WTC11 (cell line): ENCODE results near the gene PREP. TPM values are rescaled to one million over a fixed set of nuclear protein-coding genes. Genes with fewer than 3 reads are reported as not detected.

ENCODE experiments used
- ETV6 ChIP-seq: sonication (generic); formaldehyde crosslinking; IDR thresholded peaks from 2 replicates; pipeline ENCODE4 v1.8.1; 2022; ENCODE audit warnings: mild to moderate bottlenecking, missing genetic modification reagents
- FOXP1 ChIP-seq: sonication (generic); formaldehyde crosslinking; IDR thresholded peaks from 2 replicates; pipeline ENCODE4 v1.8.0; 2022; ENCODE audit warnings: missing genetic modification reagents, mild to moderate bottlenecking, moderate library complexity, borderline replicate concordance
- HMGA2 ChIP-seq: fragments of 250-450 bp; sonication (Bioruptor Pico); IDR thresholded peaks from 2 replicates; pipeline ENCODE4 v1.4.0; 2021; ENCODE audit warnings: mild to moderate bottlenecking, moderate library complexity
- MXD4 ChIP-seq: fragments of 250-450 bp; sonication (Bioruptor Pico); IDR thresholded peaks from 2 replicates; pipeline ENCODE4 v1.8.0; 2021; ENCODE audit warnings: mild to moderate bottlenecking, moderate library complexity, borderline replicate concordance
- NFATC4 ChIP-seq: fragments of 250-450 bp; sonication (Bioruptor Pico); IDR thresholded peaks from 2 replicates; pipeline ENCODE4 v1.9.0; 2021; ENCODE audit warnings: mild to moderate bottlenecking
- NFE2L1 ChIP-seq: sonication (generic); formaldehyde crosslinking; IDR thresholded peaks from 2 replicates; pipeline ENCODE4 v1.8.1; 2023; ENCODE audit warnings: missing genetic modification reagents
- OVOL2 ChIP-seq: fragments of 250-450 bp; sonication (Bioruptor Pico); IDR thresholded peaks from 2 replicates; pipeline ENCODE4 v1.9.0; 2021; ENCODE audit warnings: mild to moderate bottlenecking, borderline replicate concordance
- SP1 ChIP-seq: sonication (generic); formaldehyde crosslinking; conservative IDR thresholded peaks from 2 replicates; pipeline ENCODE4 v1.8.1; 2022; ENCODE audit warnings: missing genetic modification reagents
- TCF7 ChIP-seq: sonication (generic); formaldehyde crosslinking; IDR thresholded peaks from 2 replicates; pipeline ENCODE4 v1.8.0; 2022; ENCODE audit warnings: mild to moderate bottlenecking, low read depth, missing genetic modification reagents, moderate library complexity
- TEAD4 ChIP-seq: sonication (generic); formaldehyde crosslinking; IDR thresholded peaks from 2 replicates; pipeline ENCODE4 v1.8.0; 2022; ENCODE audit warnings: mild to moderate bottlenecking, missing genetic modification reagents
- TP53 ChIP-seq: sonication (generic); formaldehyde crosslinking; IDR thresholded peaks from 2 replicates; pipeline ENCODE4 v1.8.1; 2023; ENCODE audit warnings: mild to moderate bottlenecking, missing genetic modification reagents
- ZBTB21 ChIP-seq: sonication (generic); formaldehyde crosslinking; IDR thresholded peaks from 2 replicates; pipeline ENCODE4 v1.8.1; 2023; ENCODE audit warnings: mild to moderate bottlenecking, missing genetic modification reagents, borderline replicate concordance
- ZNF138 ChIP-seq: sonication (generic); formaldehyde crosslinking; conservative IDR thresholded peaks from 2 replicates; pipeline ENCODE4 v1.8.1; 2022; ENCODE audit warnings: mild to moderate bottlenecking, moderate library complexity, missing genetic modification reagents
- ZNF219 ChIP-seq: sonication (generic); formaldehyde crosslinking; IDR thresholded peaks from 2 replicates; pipeline ENCODE4 v1.8.0; 2023; ENCODE audit warnings: missing genetic modification reagents, mild to moderate bottlenecking, borderline replicate concordance
- ZNF263 ChIP-seq: sonication (generic); formaldehyde crosslinking; IDR thresholded peaks from 2 replicates; pipeline ENCODE4 v1.8.1; 2022; ENCODE audit warnings: low read depth, mild to moderate bottlenecking, moderate library complexity, missing genetic modification reagents
- ZNF416 ChIP-seq: fragments of 250-450 bp; sonication (Bioruptor Pico); IDR thresholded peaks from 2 replicates; pipeline ENCODE4 v1.9.0; 2021; ENCODE audit warnings: mild to moderate bottlenecking, inconsistent platforms
- ZNF671 ChIP-seq: fragments of 250-450 bp; sonication (Bioruptor Pico); IDR thresholded peaks from 2 replicates; pipeline ENCODE4 v1.8.0; 2021; ENCODE audit warnings: mild to moderate bottlenecking
- total RNA-seq: library from RNA; stranded (reverse); gene quantifications from 3 replicates; pipeline ENCODE4 v1.2.3, GENCODE V29; 2021
- TF ChIP-seq, protein P1 (sequence below): sonication (generic); formaldehyde crosslinking; IDR thresholded peaks from 2 replicates; pipeline ENCODE4 v1.8.0; 2022; ENCODE audit warnings: missing genetic modification reagents
- TF ChIP-seq, protein P2 (sequence below): sonication (generic); formaldehyde crosslinking; IDR thresholded peaks from 2 replicates; pipeline ENCODE4 v1.8.1; 2023; ENCODE audit warnings: mild to moderate bottlenecking, missing genetic modification reagents, moderate library complexity
- TF ChIP-seq, protein P3 (sequence below): fragments of 200-600 bp; IDR thresholded peaks from 2 replicates; pipeline ENCODE4 v1.8.0; 2022; ENCODE audit warnings: antibody characterized with exemption
- TF ChIP-seq, protein P4 (sequence below): fragments of 250-450 bp; sonication (Bioruptor Pico); IDR thresholded peaks from 2 replicates; pipeline ENCODE4 v2.1.2; 2022; ENCODE audit warnings: mild to moderate bottlenecking, moderate library complexity
- TF ChIP-seq, protein P5 (sequence below): sonication (generic); formaldehyde crosslinking; IDR thresholded peaks from 2 replicates; pipeline ENCODE4 v1.8.1; 2022; ENCODE audit warnings: low read depth, missing genetic modification reagents, borderline replicate concordance
- TF ChIP-seq, protein P6 (sequence below): fragments of 250-450 bp; sonication (Bioruptor Pico); IDR thresholded peaks from 2 replicates; pipeline ENCODE4 v1.9.0; 2021; ENCODE audit warnings: moderate library complexity, mild to moderate bottlenecking, inconsistent platforms, borderline replicate concordance
- TF ChIP-seq, protein P7 (sequence below): sonication (generic); formaldehyde crosslinking; IDR thresholded peaks from 2 replicates; pipeline ENCODE4 v1.8.0; 2022; ENCODE audit warnings: mild to moderate bottlenecking, missing genetic modification reagents
- TF ChIP-seq, protein P8 (sequence below): sonication (generic); formaldehyde crosslinking; IDR thresholded peaks from 2 replicates; pipeline ENCODE4 v1.8.0; 2022; ENCODE audit warnings: mild to moderate bottlenecking, missing genetic modification reagents

PREP gene
- total RNA-seq, 1 experiment from 2014 or later = 58.8 TPM

DNA sequence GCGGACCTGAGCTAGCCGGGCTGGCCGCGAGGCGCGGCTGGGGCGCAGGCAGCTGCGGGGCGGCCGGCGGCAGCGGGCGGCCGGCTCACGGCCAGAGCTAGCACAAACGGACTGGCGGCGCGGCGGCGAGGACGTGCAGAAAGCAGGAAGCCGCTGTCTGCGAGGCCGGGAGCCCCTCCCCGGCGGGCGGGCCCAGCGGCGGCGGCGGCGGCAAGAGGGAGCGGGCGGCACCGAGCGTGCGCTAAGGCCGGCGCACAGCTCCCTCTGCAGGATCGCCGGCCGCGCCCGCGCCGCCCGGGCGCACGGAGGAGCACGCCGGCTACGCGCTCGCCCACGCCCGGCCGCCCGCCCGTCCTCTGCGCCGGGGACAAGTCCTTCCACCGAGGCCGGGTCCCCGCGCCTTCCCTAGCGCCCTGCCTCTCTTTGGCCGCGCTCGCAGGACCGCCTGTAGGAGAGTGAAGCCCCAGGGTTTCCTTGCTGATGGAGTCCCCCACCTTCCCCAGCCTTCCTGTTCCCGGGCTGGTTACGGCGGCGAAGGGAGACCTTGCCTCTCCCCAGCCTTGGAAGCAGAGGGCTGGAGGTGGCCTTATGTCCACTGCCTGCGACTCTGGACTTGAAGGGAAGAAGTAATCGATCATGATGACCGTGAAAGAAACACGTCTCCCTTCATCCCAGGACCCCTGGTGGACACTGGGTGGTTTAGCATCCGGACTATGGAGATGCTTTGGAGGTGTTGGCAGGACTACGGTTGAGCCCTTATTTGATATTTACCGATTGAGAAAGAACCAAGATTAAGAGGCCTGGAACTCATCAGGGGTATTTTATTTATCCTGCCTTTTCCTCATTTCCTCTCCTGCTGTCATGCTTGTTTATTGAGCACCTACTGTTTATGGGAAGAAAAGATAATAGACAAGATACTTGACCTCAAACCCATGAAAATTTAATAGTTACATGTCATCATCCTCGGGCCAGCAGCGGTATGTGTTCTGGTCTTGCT lies at the start of gene PREP (continued):
- TF ChIP-seq, protein P1, sequence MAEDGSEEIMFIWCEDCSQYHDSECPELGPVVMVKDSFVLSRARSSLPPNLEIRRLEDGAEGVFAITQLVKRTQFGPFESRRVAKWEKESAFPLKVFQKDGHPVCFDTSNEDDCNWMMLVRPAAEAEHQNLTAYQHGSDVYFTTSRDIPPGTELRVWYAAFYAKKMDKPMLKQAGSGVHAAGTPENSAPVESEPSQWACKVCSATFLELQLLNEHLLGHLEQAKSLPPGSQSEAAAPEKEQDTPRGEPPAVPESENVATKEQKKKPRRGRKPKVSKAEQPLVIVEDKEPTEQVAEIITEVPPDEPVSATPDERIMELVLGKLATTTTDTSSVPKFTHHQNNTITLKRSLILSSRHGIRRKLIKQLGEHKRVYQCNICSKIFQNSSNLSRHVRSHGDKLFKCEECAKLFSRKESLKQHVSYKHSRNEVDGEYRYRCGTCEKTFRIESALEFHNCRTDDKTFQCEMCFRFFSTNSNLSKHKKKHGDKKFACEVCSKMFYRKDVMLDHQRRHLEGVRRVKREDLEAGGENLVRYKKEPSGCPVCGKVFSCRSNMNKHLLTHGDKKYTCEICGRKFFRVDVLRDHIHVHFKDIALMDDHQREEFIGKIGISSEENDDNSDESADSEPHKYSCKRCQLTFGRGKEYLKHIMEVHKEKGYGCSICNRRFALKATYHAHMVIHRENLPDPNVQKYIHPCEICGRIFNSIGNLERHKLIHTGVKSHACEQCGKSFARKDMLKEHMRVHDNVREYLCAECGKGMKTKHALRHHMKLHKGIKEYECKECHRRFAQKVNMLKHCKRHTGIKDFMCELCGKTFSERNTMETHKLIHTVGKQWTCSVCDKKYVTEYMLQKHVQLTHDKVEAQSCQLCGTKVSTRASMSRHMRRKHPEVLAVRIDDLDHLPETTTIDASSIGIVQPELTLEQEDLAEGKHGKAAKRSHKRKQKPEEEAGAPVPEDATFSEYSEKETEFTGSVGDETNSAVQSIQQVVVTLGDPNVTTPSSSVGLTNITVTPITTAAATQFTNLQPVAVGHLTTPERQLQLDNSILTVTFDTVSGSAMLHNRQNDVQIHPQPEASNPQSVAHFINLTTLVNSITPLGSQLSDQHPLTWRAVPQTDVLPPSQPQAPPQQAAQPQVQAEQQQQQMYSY (CRISPR knock-in tag) = no peak
- TF ChIP-seq, protein P2, sequence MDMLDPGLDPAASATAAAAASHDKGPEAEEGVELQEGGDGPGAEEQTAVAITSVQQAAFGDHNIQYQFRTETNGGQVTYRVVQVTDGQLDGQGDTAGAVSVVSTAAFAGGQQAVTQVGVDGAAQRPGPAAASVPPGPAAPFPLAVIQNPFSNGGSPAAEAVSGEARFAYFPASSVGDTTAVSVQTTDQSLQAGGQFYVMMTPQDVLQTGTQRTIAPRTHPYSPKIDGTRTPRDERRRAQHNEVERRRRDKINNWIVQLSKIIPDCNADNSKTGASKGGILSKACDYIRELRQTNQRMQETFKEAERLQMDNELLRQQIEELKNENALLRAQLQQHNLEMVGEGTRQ (CRISPR knock-in tag) = no peak
- TF ChIP-seq, protein P3, sequence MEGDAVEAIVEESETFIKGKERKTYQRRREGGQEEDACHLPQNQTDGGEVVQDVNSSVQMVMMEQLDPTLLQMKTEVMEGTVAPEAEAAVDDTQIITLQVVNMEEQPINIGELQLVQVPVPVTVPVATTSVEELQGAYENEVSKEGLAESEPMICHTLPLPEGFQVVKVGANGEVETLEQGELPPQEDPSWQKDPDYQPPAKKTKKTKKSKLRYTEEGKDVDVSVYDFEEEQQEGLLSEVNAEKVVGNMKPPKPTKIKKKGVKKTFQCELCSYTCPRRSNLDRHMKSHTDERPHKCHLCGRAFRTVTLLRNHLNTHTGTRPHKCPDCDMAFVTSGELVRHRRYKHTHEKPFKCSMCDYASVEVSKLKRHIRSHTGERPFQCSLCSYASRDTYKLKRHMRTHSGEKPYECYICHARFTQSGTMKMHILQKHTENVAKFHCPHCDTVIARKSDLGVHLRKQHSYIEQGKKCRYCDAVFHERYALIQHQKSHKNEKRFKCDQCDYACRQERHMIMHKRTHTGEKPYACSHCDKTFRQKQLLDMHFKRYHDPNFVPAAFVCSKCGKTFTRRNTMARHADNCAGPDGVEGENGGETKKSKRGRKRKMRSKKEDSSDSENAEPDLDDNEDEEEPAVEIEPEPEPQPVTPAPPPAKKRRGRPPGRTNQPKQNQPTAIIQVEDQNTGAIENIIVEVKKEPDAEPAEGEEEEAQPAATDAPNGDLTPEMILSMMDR = peak; percentile 67
- TF ChIP-seq OVOL2 (no peak), MXD4 (CRISPR knock-in tag) (no peak), TEAD4 (CRISPR knock-in tag) (no peak), TCF7 (CRISPR knock-in tag) (0 out of 2 replicates have a peak, but pooled peaks have one; percentile 12), ZNF416 (peak; percentile 6; the same call in 1 of the 2 replicates), TP53 (CRISPR knock-in tag) (no peak), ZBTB21 (CRISPR knock-in tag) (no peak), SP1 (CRISPR knock-in tag) (0 out of 2 replicates have a peak, but pooled peaks have one; percentile 46), HMGA2 (CRISPR knock-in tag) (no peak), NFATC4 (no peak), FOXP1 (CRISPR knock-in tag) (peak; percentile 85), NFE2L1 (CRISPR knock-in tag) (peak; percentile 38; the same call in 1 of the 2 replicates), ZNF219 (CRISPR knock-in tag) (no peak), ZNF671 (CRISPR knock-in tag) (no peak), ZNF263 (no peak), ZNF138 (CRISPR knock-in tag) (no peak), ETV6 (CRISPR knock-in tag) (no peak)
- TF ChIP-seq, protein P4, sequence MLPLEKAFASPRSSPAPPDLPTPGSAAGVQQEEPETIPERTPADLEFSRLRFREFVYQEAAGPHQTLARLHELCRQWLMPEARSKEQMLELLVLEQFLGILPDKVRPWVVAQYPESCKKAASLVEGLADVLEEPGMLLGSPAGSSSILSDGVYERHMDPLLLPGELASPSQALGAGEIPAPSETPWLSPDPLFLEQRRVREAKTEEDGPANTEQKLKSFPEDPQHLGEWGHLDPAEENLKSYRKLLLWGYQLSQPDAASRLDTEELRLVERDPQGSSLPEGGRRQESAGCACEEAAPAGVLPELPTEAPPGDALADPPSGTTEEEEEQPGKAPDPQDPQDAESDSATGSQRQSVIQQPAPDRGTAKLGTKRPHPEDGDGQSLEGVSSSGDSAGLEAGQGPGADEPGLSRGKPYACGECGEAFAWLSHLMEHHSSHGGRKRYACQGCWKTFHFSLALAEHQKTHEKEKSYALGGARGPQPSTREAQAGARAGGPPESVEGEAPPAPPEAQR (CRISPR knock-in tag) = no peak
- TF ChIP-seq, protein P5, sequence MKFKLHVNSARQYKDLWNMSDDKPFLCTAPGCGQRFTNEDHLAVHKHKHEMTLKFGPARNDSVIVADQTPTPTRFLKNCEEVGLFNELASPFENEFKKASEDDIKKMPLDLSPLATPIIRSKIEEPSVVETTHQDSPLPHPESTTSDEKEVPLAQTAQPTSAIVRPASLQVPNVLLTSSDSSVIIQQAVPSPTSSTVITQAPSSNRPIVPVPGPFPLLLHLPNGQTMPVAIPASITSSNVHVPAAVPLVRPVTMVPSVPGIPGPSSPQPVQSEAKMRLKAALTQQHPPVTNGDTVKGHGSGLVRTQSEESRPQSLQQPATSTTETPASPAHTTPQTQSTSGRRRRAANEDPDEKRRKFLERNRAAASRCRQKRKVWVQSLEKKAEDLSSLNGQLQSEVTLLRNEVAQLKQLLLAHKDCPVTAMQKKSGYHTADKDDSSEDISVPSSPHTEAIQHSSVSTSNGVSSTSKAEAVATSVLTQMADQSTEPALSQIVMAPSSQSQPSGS (CRISPR knock-in tag) = no peak
- TF ChIP-seq, protein P6, sequence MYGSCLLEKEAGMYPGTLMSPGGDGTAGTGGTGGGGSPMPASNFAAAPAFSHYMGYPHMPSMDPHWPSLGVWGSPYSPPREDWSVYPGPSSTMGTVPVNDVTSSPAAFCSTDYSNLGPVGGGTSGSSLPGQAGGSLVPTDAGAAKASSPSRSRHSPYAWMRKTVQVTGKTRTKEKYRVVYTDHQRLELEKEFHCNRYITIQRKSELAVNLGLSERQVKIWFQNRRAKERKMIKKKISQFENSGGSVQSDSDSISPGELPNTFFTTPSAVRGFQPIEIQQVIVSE (CRISPR knock-in tag) = no peak
- TF ChIP-seq, protein P7, sequence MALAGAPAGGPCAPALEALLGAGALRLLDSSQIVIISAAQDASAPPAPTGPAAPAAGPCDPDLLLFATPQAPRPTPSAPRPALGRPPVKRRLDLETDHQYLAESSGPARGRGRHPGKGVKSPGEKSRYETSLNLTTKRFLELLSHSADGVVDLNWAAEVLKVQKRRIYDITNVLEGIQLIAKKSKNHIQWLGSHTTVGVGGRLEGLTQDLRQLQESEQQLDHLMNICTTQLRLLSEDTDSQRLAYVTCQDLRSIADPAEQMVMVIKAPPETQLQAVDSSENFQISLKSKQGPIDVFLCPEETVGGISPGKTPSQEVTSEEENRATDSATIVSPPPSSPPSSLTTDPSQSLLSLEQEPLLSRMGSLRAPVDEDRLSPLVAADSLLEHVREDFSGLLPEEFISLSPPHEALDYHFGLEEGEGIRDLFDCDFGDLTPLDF = no peak
- TF ChIP-seq, protein P8, sequence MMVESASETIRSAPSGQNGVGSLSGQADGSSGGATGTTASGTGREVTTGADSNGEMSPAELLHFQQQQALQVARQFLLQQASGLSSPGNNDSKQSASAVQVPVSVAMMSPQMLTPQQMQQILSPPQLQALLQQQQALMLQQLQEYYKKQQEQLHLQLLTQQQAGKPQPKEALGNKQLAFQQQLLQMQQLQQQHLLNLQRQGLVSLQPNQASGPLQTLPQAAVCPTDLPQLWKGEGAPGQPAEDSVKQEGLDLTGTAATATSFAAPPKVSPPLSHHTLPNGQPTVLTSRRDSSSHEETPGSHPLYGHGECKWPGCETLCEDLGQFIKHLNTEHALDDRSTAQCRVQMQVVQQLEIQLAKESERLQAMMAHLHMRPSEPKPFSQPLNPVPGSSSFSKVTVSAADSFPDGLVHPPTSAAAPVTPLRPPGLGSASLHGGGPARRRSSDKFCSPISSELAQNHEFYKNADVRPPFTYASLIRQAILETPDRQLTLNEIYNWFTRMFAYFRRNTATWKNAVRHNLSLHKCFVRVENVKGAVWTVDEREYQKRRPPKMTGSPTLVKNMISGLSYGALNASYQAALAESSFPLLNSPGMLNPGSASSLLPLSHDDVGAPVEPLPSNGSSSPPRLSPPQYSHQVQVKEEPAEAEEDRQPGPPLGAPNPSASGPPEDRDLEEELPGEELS (CRISPR knock-in tag) = 0 out of 2 replicates have a peak, but pooled peaks have one; percentile 60
